ENCODE results near the gene NBAS. TPM values are rescaled to one million over a fixed set of nuclear protein-coding genes. Genes with fewer than 3 reads are reported as not detected.

Gene NBAS
- total RNA-seq, 1 experiment from 2014 or later = 28.9 TPM

- Histone ChIP-seq H3K27me3 (ENCODE audit: insufficient read depth, low read depth) (no peaks in the 10 kb centered on the region), H4K20me1 (ENCODE audit: insufficient read depth) (no peaks in the 10 kb centered on the region), H3K9me3 (ENCODE audit: insufficient read depth, low read depth) (no peaks in the 10 kb centered on the region), H3K9me2 (ENCODE audit: insufficient read depth) (no peaks in the 10 kb centered on the region), H3K36me3 (ENCODE audit: low read depth) (no peaks in the 10 kb centered on the region), H3K4me2 (no peak overlapping the region), H3F3A (ENCODE audit: insufficient read depth, low read depth) (no peaks in the 10 kb centered on the region), H3K4me3 (no peak overlapping the region), H3K4me1 (replicated peaks; ENCODE audit: insufficient read depth) (no peaks in the 10 kb centered on the region), H2AFZ (no peak overlapping the region), H3K79me2 (ENCODE audit: low read depth) (no peaks in the 10 kb centered on the region), H3K27ac (no peak overlapping the region)
- POLR2A ChIA-PET (ENCODE audit: unreplicated experiment) = no interaction called here
- intact Hi-C loops (cut with micrococcal nuclease; ENCODE audit: unreplicated experiment) = no loop called here
- no peak for DNase-seq
- CTCF ChIA-PET = no interaction called here
- TF ChIP-seq CTCF (conservative IDR thresholded peaks at IDR 0.05) (no peak), EZH2 (IDR thresholded peaks at IDR 0.05; ENCODE audit: low read depth) (no peak)
- no TSS peak for BruUV-seq (replicated peaks)
Observed at GRCh38 chr2:15166878-15167277, 394.3 kb downstream of the NBAS start.

GRCh38 chr2:15163326-15163725 is 397.8 kb downstream of the NBAS start:
- no peak overlapping the region for H3K4me2 ChIP-seq
- BruUV-seq (replicated peaks) = no TSS peak
- H2AFZ ChIP-seq = no peak overlapping the region
- intact Hi-C loops (cut with micrococcal nuclease; ENCODE audit: unreplicated experiment) = no loop called here
- H3K9me2 ChIP-seq (ENCODE audit: insufficient read depth) = no peaks in the 10 kb centered on the region
- DNase-seq = no peak
- no peaks in the 10 kb centered on the region for H3K9me3 ChIP-seq (ENCODE audit: insufficient read depth, low read depth)
- peaks cover 4% of the 10 kb centered on the region; the same call in 1 of the 2 replicates for H3K4me1 ChIP-seq (replicated peaks; ENCODE audit: insufficient read depth)
- no peaks in the 10 kb centered on the region for H3K36me3 ChIP-seq (ENCODE audit: low read depth)
- no peak overlapping the region for H3K4me3 ChIP-seq
- CTCF ChIA-PET = no interaction called here
- H3F3A ChIP-seq (ENCODE audit: insufficient read depth, low read depth) = no peaks in the 10 kb centered on the region
- no peaks in the 10 kb centered on the region for H3K79me2 ChIP-seq (ENCODE audit: low read depth)
- POLR2A ChIA-PET (ENCODE audit: unreplicated experiment) = no interaction called here
- no peaks in the 10 kb centered on the region for H3K27me3 ChIP-seq (ENCODE audit: insufficient read depth, low read depth)
- H3K27ac ChIP-seq = no peak overlapping the region
- H4K20me1 ChIP-seq (ENCODE audit: insufficient read depth) = no peaks in the 10 kb centered on the region; the same call in 1 of the 2 replicates
- TF ChIP-seq CTCF (conservative IDR thresholded peaks at IDR 0.05) (no peak), EZH2 (IDR thresholded peaks at IDR 0.05; ENCODE audit: low read depth) (no peak)

- Histone ChIP-seq H3K27me3 (ENCODE audit: insufficient read depth, low read depth) (no peaks in the 10 kb centered on the region), H3K27ac (no peak overlapping the region), H3K4me2 (no peak overlapping the region), H3K9me2 (ENCODE audit: insufficient read depth) (no peaks in the 10 kb centered on the region), H3K9me3 (ENCODE audit: insufficient read depth, low read depth) (no peaks in the 10 kb centered on the region), H3K79me2 (ENCODE audit: low read depth) (no peaks in the 10 kb centered on the region), H3K36me3 (ENCODE audit: low read depth) (no peaks in the 10 kb centered on the region), H2AFZ (no peak overlapping the region), H3F3A (ENCODE audit: insufficient read depth, low read depth) (no peaks in the 10 kb centered on the region), H4K20me1 (ENCODE audit: insufficient read depth) (no peaks in the 10 kb centered on the region; the same call in 1 of the 2 replicates), H3K4me3 (no peak overlapping the region), H3K4me1 (replicated peaks; ENCODE audit: insufficient read depth) (peaks cover 6% of the 10 kb centered on the region; the same call in 1 of the 2 replicates)
- no peak for TF ChIP-seq EZH2 (IDR thresholded peaks at IDR 0.05; ENCODE audit: low read depth)
- no peak for TF ChIP-seq CTCF (conservative IDR thresholded peaks at IDR 0.05)
- ChIA-PET POLR2A (ENCODE audit: unreplicated experiment) (no interaction called here), CTCF (no interaction called here)
- DNase-seq = no peak
- intact Hi-C loops (cut with micrococcal nuclease; ENCODE audit: unreplicated experiment) = no loop called here
- BruUV-seq (replicated peaks) = no TSS peak
Observed at GRCh38 chr2:15162620-15163019, 398.5 kb downstream of the NBAS start.
